A673 (cell line): ENCODE measurements around the gene AKR1C1. TPM values are rescaled to one million over a fixed set of nuclear protein-coding genes. Genes with fewer than 3 reads are reported as not detected.
"Not testable (repeated sequence)": the region's sequence is repeated elsewhere in the genome, so short reads cannot be mapped to it uniquely, and the experiment has no call there.

Experiments
- BruUV-seq: library from RNA; stranded (reverse); fragments of 400-500 nt; replicated peaks from 2 replicates; lab custom pipeline; 2021; lab: Mats Ljungman, UMichigan
- CTCF ChIA-PET: fragments of 300-600 bp; sonication (Branson Sonifier 250); formaldehyde crosslinking; loops from one replicate; lab custom pipeline; 2022; ENCODE audit warnings: antibody characterized with exemption; lab: Charles Lee
- POLR2A ChIA-PET: fragments of 300-600 bp; sonication (Branson Sonifier 250); formaldehyde crosslinking; loops from one replicate; lab custom pipeline; 2022; ENCODE audit warnings: antibody characterized with exemption; ENCODE audit not compliant: low non-redundant PET; lab: Charles Lee
- DNase-seq: peaks from one replicate; pipeline ENCODE4 v3.0.0-alpha.2; 2015; ENCODE audit warnings: low spot score
- H3K27ac ChIP-seq: fragments of 200-600 bp; sonication (generic); 2 replicates; pipeline ENCODE4 v1.5.1; 2016; ENCODE audit warnings: mixed run types, low read depth, mild to moderate bottlenecking, mixed read lengths, antibody characterized with exemption, low read length; ENCODE audit not compliant: poor library complexity, severe bottlenecking
- H3K27me3 ChIP-seq: fragments of 200-600 bp; sonication (generic); replicated peaks from 2 replicates; pipeline ENCODE4 v1.6.1; 2017; ENCODE audit warnings: mixed run types, low read depth, mild to moderate bottlenecking, mixed read lengths, antibody characterized with exemption, low read length; ENCODE audit not compliant: insufficient read depth, poor library complexity
- H3K36me3 ChIP-seq: fragments of 200-600 bp; sonication (generic); 2 replicates; pipeline ENCODE4 v1.6.1; 2016; ENCODE audit warnings: mixed run types, mild to moderate bottlenecking, mixed read lengths, antibody characterized with exemption, low read length; ENCODE audit not compliant: insufficient read depth, poor library complexity, severe bottlenecking
- H3K4me1 ChIP-seq: fragments of 200-600 bp; sonication (generic); 2 replicates; pipeline ENCODE4 v1.6.1; 2017; ENCODE audit warnings: mixed run types, mild to moderate bottlenecking, mixed read lengths, antibody characterized with exemption, low read length; ENCODE audit not compliant: insufficient read depth, poor library complexity, severe bottlenecking
- H3K4me3 ChIP-seq: fragments of 200-600 bp; sonication (generic); 2 replicates; pipeline ENCODE4 v1.5.1; 2016; ENCODE audit warnings: low read depth, mixed run types, mild to moderate bottlenecking, mixed read lengths, low read length; ENCODE audit not compliant: poor library complexity, severe bottlenecking
- H3K9me3 ChIP-seq: fragments of 200-600 bp; sonication (generic); 2 replicates; pipeline ENCODE4 v1.6.1; 2016; ENCODE audit warnings: mixed run types, low read depth, mild to moderate bottlenecking, mixed read lengths, antibody characterized with exemption, low read length; ENCODE audit not compliant: poor library complexity, severe bottlenecking
- CTCF ChIP-seq: fragments of 300-800, 200-600 bp; sonication (generic); conservative IDR thresholded peaks from 2 replicates; pipeline ENCODE4 v1.5.1; 2017; ENCODE audit warnings: low read depth, mild to moderate bottlenecking, antibody characterized with exemption, low read length, moderate library complexity, mixed read lengths
- EZH2 ChIP-seq: fragments of 200-600 bp; sonication (generic); IDR thresholded peaks from 2 replicates; pipeline ENCODE4 v1.6.1; 2017; ENCODE audit warnings: borderline replicate concordance, low read depth, mild to moderate bottlenecking, mixed read lengths, antibody characterized with exemption, low read length; ENCODE audit not compliant: poor library complexity, severe bottlenecking
- intact Hi-C: fragments of 100-400 bp; cut with micrococcal nuclease; formaldehyde crosslinking; loops from one replicate; pipeline ENCODE4 v1.10.0; 2022; ENCODE audit not compliant: unreplicated experiment
- total RNA-seq: library from RNA; stranded (reverse); gene quantifications from 2 replicates; pipeline ENCODE4 v1.2.3, GENCODE V29; 2021

AKR1C1 gene
- total RNA-seq, 1 experiment from 2014 or later = 9.8 TPM

- no peak for DNase-seq
- BruUV-seq = no TSS peak
- Histone ChIP-seq H3K36me3 (no peaks in the 10 kb centered on the region), H3K4me3 (no peak overlapping the region), H3K27me3 (no peaks in the 10 kb centered on the region), H3K4me1 (peaks cover 5% of the 10 kb centered on the region), H3K27ac (no peak overlapping the region), H3K9me3 (no peaks in the 10 kb centered on the region)
- intact Hi-C loops = no loop called here
- TF ChIP-seq CTCF (no peak), EZH2 (no peak)
- ChIA-PET CTCF (no interaction called here), POLR2A (no interaction called here)
Observed at GRCh38 chr10:4941540-4942330, 21.5 kb upstream of the AKR1C1 start.

- POLR2A ChIA-PET, intact Hi-C loops: not testable (repeated sequence)
Observed at GRCh38 chr10:4942931-4943330, 20.3 kb upstream of the AKR1C1 start.

DNA sequence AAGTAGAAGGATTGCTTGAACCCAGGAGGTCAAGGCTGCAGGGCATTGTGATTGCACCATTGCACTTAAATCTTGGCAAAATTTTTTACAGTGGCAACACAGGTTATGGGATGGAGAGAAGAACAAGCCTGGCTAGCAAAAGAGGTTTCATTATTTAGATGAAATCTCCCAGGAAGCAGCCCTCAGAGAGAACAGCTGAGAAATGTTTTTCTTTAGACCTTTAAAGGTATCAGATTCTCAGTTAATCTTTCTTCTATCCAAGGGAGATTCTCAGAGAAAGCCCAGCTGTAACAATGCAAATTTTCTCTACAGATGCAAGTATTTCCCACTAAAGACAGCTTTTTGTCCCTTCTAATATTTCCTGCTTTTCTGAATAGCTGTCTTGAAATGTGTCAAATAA is 19.8 kb upstream of the AKR1C1 start:
- POLR2A ChIA-PET, DNase-seq, H3K27me3 ChIP-seq, H3K9me3 ChIP-seq, BruUV-seq, CTCF ChIA-PET, H3K4me1 ChIP-seq, H3K36me3 ChIP-seq, intact Hi-C loops, H3K4me3 ChIP-seq, H3K27ac ChIP-seq: not testable (repeated sequence)

More at GRCh38 chr10:4942931-4943330, 20.3 kb upstream of the AKR1C1 start:
- H3K36me3 ChIP-seq, H3K9me3 ChIP-seq, H3K4me3 ChIP-seq, BruUV-seq, H3K4me1 ChIP-seq, CTCF ChIA-PET, DNase-seq, H3K27me3 ChIP-seq, H3K27ac ChIP-seq: not testable (repeated sequence)
- 0 out of 2 replicates have a peak, but pooled peaks have one; percentile 11 for TF ChIP-seq CTCF

DNA sequence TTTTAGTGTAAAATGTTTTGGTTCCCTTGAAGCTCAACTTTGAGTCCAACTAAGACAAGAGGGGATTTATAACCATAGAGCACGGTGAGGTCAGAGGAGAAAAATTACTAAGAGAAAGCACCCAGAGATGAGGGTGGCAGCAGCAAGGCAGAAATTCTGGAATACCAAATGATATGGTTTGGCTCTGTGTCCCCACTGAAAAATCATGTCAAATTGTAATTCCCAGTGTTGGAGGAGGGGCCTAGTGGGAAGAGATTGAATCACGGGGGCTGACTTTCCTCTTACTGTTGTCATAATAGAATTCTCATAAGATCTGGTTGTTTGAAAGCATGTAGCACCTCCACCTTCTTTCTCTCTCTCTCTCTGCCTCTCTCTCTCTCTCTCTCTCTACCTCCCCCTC is 19.4 kb upstream of the AKR1C1 start:
- H3K4me3 ChIP-seq = no peak overlapping the region
- intact Hi-C loops = no loop called here
- CTCF ChIA-PET = no interaction called here
- H3K4me1 ChIP-seq = peaks cover 8% of the 10 kb centered on the region
- no peak for TF ChIP-seq EZH2
- TF ChIP-seq CTCF = no peak
- no peaks in the 10 kb centered on the region for H3K9me3 ChIP-seq
- H3K36me3 ChIP-seq = no peaks in the 10 kb centered on the region
- no peak overlapping the region for H3K27ac ChIP-seq
- DNase-seq = no peak
- BruUV-seq = no TSS peak
- H3K27me3 ChIP-seq = no peaks in the 10 kb centered on the region
- POLR2A ChIA-PET = no interaction called here
